RPMI7951 (cell line): ENCODE measurements around the gene NT5M. TPM values are rescaled to one million over a fixed set of nuclear protein-coding genes. Genes with fewer than 3 reads are reported as not detected.
A peak's percentile ranks its signal among the peaks of the same experiment; 100 is the strongest.

ENCODE experiments used
- DNase-seq: peaks from one replicate; pipeline ENCODE4 v3.0.0-alpha.2; 2012; ENCODE audit warnings: low read depth
- total RNA-seq: library from RNA; depleted of rRNA; stranded (reverse); fragments of >200 nt; shearing (Covaris generic); gene quantifications from 2 replicates; pipeline ENCODE4 v1.2.3, GENCODE V29; 2014

The NT5M gene
- total RNA-seq, 1 experiment from 2014 or later = 4.0 TPM

DNA sequence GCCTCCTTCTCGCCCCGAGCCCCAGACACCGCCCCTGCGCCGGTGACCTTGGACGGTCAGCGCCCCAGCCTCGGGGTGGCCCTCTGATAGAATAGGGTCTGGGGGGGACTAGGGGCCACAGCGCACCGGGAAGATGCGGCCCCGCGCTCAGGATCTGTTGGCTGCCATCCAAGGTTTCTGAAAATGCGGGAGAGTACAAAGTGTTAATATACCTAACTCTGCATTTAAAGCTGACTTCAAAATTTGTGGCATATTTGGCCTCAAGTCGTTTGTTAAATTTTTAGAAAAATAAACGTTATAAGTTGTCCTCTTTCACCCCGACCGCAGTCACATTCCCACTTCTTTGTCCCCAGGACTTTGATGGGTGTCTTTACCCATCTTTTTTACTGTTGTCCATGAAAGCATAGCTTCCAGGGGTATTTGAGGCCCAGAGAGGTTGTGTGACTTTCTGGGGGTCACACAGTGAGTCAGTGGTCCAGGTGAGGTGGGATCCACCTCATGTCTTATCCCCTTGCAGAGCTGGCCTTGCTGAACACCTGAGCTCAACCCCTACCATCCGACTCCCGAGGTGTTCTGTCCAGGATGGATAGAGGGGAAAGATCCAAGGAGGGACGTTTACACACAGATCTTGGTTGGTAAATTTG lies 796 bp downstream of the NT5M start:
- DNase-seq = no peak

DNA sequence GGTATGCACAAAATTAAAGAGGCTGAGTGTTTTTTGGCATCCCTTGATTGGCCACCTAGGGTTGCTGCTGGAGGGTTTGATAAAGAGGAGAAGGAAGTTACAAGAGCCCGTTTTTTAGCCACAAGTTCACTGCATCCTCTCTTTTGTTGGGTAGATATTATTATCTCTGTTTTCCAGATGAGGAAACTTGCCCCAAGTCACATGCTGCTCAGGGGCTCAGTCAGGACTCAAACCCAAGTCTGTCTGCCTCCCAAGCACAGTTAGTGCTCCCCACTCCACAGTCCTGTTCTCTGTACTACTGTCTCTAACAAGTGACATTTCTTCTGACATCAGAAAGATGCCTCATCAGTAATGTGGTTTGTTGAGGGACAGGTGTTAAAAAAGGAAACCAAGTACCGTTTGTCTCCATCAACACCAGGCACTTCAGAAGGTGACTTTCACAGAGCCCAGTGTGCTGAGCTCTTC lies 1.4 kb downstream of the NT5M start:
- DNase-seq = no peak

- peak; percentile 11 for DNase-seq
These were observed 2.2 kb downstream of the NT5M start for GRCh38 chr17:17305281-17305801.

GRCh38 chr17:17309356-17309755 lies 6.2 kb downstream of the NT5M start:
- DNase-seq = no peak

DNA sequence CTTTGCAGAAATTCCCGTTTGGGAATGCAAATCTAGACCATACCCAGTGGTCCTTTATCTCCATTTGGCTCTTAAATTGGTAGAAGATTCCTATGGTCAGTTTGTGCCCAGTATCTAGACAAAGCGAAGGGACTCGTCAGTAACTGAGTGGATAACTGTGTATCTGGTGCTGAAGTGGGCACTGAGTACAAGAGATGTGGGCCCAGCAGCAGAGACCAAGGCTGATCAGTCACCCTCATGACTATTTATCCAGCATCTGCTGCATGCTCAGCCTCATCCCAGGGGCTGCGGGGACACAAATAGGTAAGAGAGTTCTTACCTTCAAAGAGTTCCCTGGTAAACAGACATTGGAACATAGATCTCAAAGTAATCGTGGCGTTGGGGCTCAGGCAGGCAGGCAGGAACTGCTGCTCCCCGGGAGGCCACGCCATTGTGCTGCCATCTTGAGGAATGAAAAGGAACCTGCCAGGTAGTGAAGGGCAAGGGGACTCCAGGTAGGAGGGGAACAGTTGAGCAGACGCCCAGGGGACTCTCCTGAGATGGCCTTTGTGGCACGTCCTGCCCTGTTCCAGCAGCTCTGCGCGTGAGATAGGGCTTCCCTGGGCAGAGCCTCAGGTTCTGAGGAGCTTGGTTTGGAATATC lies 10.3 kb downstream of the NT5M start:
- no peak for DNase-seq

GRCh38 chr17:17314501-17315071 lies 11.4 kb downstream of the NT5M start:
- DNase-seq = no peak

- DNase-seq = no peak
These were observed 12.1 kb downstream of the NT5M start for GRCh38 chr17:17315142-17315821.

- no peak for DNase-seq
These were observed 17.2 kb downstream of the NT5M start for GRCh38 chr17:17320188-17320910.

GRCh38 chr17:17320911-17321220 lies 17.7 kb downstream of the NT5M start:
- DNase-seq = no peak

DNA sequence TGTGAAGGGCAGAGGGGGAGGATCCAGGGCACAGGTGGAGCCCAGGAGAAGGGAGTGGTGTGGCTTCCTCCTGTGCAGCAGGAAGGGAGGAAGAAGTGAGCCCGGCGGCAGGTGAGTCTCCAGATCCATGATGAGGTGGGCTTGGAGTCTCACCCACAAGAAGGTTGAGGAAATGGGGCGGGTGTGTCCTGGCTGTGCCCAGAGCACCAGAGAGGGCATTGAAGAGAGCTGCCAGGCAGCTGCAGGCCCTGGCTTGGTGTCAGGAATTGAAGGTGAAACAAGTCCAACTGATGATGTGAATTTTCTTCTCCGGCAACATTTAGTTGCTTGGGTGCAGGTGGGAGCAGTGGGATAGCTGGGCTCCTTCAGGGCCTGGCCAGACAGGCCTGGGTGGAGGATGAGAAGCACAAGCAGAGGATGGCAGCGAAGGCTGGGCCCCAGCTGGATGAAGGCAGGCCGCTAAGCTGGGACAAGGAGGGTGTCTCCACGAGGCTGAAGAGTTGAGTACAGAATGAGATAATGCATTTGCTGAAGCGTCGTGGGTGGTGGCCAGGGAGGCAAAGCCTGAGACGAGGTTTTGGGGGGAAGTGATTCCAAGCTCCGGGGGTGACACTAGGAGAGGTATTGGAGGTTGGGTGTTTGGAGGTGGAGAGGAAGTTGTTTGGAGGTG lies 18.3 kb downstream of the NT5M start:
- DNase-seq = no peak

DNA sequence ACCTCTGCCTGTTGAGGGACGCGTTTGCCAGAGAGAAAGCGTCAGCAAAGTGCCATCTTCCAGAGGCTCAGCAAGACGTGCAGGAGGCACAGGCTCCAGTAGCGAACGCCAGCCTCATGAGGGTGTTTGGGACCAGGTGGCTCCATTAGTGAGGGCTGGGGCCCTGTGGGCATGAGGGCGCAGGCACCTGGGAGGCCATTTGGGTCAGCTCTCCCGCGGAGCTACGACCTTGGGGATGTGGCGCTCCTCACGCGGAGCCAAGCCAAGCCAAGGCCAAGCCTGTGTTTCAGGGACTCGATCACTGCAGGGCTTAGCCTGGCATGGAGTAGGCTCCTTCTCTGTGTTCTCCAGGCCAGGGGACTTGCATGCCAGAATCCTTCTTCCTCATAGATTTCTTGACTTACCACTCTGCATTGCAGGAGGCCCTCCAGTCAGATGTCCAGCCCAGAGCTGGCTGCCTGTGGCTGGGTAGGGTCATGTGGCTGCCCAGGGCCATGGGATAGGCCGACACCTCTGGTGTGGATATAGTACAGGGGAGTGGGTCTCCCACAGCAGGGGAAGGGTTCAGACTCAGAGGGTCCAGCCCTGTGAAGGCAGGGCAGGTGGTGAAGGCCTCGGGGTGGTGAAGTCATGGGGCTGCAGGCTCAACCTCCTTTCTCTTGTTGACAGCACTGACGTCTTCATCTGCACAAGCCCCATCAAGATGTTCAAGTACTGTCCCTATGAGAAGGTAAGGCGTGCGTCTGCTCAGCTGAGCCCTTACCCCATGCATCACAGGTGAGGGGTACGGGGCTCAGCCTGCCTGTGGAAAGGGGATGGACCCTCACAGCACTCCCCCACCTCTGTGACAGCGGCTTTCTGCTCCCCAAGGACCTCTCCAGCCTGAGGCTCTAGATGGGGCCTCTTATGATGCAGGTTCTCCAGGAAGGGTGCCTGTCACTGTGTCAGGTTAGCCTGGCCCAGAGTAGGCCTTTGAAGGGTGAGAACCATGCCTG lies 19.6 kb downstream of the NT5M start:
- DNase-seq = no peak

GRCh38 chr17:17324616-17325015 lies 21.4 kb downstream of the NT5M start:
- DNase-seq = no peak

DNA sequence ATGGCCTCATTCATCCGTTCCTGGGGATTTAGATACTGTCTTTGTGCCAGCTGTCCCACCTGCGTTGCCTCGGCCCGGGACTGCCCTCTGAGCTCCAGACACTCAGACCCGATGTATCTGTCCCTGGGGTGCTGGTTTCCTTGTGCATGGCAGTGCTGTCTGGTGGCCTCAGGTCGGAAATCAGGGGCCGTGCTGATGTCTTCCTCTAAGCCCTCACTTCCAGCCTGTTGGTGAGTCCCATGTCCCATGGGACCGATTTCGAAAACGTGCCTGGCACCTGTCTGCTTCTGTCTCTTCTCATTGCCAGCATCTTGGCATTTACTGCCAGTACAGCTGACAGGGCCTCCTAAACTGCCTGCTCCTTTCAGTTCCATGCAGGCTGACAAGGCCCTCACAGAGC lies 22.1 kb downstream of the NT5M start:
- DNase-seq = no peak

GRCh38 chr17:17325816-17326215 lies 22.6 kb downstream of the NT5M start:
- no peak for DNase-seq

DNA sequence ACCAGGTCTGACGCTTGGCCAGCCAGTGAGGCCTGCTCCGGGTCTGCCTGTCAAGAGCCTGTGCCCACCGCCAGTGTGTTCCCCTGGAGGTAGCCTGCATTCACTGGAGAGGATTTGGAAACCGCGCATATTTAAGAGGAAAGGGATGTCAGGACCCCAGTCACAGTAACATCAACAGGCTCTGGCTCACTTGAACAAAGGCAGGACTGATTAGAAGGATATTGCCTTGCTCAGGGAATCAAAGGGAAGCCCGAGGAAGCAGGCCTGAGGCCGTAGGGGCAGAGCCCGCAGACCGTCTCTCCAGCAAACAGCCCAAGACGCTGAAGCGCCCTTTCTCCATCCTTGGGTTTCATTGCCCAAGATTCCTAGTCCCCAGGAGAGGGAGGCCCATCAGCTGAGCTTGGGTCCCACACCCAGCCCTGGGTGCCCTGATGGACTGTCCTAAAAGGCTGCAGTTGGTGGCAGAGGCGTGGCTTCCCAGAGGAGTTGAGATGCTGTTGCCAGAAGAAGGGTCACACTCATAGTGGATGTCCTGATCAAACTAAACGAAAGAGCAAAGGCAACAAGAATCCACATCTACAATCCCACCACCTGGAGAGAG lies 23.2 kb downstream of the NT5M start:
- DNase-seq = no peak

- no peak for DNase-seq
These were observed 25.1 kb downstream of the NT5M start for GRCh38 chr17:17328251-17328650.

GRCh38 chr17:17341452-17341851 lies 38.3 kb downstream of the NT5M start:
- DNase-seq = no peak

GRCh38 chr17:17342242-17342945 lies 39.2 kb downstream of the NT5M start:
- DNase-seq = no peak

DNA sequence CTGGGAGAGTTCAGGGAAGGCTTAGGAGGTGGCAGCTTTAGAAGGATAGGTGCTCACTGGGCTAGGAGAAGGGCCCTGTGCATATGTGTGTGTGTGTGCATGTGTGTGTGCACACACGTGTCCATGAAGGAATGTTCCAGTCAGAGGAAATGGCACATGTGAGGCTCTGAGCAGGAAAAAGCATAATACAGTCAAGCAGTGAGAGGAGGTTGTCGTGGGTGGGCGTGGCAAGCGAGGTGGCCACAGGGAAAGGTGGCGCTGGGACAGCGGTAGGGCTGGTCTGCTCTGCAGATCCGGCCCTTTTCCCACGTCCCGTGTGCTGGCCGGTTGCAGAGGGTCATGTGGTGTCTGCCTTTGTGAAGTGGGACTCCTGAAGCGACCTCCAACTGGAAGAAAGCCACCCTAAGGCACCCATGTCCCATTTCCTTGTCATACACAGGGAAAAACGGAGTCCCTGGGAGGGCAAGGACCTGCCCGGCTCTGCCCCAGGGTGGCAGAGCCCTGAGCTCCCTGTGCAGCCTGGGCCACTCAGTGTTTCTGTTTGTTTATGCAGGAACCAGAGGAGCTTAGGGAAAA lies 40.1 kb downstream of the NT5M start:
- no peak for DNase-seq
